Mesendoderm (in vitro differentiated cells): ENCODE data around the gene IMPG2.

Experiments used
- DNase-seq: peaks from one replicate; pipeline ENCODE4 v3.0.0; 2013
- H2AK5ac ChIP-seq: 2 replicates; pipeline ENCODE4 v1.6.1; 2013; ENCODE audit warnings: low read length, inconsistent platforms
- H2BK120ac ChIP-seq: 2 replicates; pipeline ENCODE4 v1.6.1; 2013; ENCODE audit warnings: low read depth, mild to moderate bottlenecking, low read length, moderate library complexity, mixed read lengths
- H2BK15ac ChIP-seq: replicated peaks from 2 replicates; pipeline ENCODE4 v1.6.1; 2013; ENCODE audit warnings: low read depth, mild to moderate bottlenecking, moderate library complexity
- H2BK5ac ChIP-seq: 2 replicates; pipeline ENCODE4 v1.6.1; 2013; ENCODE audit warnings: low read length, inconsistent platforms
- H3K18ac ChIP-seq: 2 replicates; pipeline ENCODE4 v1.6.1; 2013; ENCODE audit warnings: mild to moderate bottlenecking, low read length, mixed read lengths
- H3K23ac ChIP-seq: one replicate; pipeline ENCODE4 v1.6.1; 2013; ENCODE audit warnings: low read length
- H3K27ac ChIP-seq: 2 replicates; pipeline ENCODE4 v1.5.1; 2013; ENCODE audit warnings: low read depth, mild to moderate bottlenecking, inconsistent platforms, low read length, moderate library complexity
- H3K27me3 ChIP-seq: 2 replicates; pipeline ENCODE4 v1.6.1; 2013; ENCODE audit warnings: low read length, control low read depth, mild to moderate bottlenecking, inconsistent platforms; ENCODE audit not compliant: insufficient read depth, poor library complexity
- H3K36me3 ChIP-seq: 2 replicates; pipeline ENCODE4 v1.6.1; 2013; ENCODE audit warnings: low read length, inconsistent platforms; ENCODE audit not compliant: control insufficient read depth, insufficient read depth
- H3K4ac ChIP-seq: one replicate; pipeline ENCODE4 v1.6.1; 2013; ENCODE audit warnings: low read depth, mild to moderate bottlenecking, low read length, moderate library complexity
- H3K4me1 ChIP-seq: 2 replicates; pipeline ENCODE4 v1.6.1; 2013; ENCODE audit warnings: low read depth, low read length, inconsistent platforms; ENCODE audit not compliant: control insufficient read depth
- H3K4me2 ChIP-seq: 2 replicates; pipeline ENCODE4 v1.6.1; 2013; ENCODE audit warnings: low read length
- H3K4me3 ChIP-seq: 2 replicates; pipeline ENCODE4 v1.5.1; 2013; ENCODE audit warnings: mild to moderate bottlenecking, low read length
- H3K56ac ChIP-seq: one replicate; pipeline ENCODE4 v1.6.1; 2013; ENCODE audit warnings: low read length
- H3K79me1 ChIP-seq: 2 replicates; pipeline ENCODE4 v1.6.1; 2013; ENCODE audit warnings: low read length, inconsistent platforms
- H3K79me2 ChIP-seq: 2 replicates; pipeline ENCODE4 v1.6.1; 2013; ENCODE audit warnings: mild to moderate bottlenecking, low read length; ENCODE audit not compliant: control insufficient read depth, insufficient read depth
- H3K9ac ChIP-seq: 2 replicates; pipeline ENCODE4 v1.6.1; 2013; ENCODE audit warnings: low read length, inconsistent platforms
- H4K5ac ChIP-seq: one replicate; pipeline ENCODE4 v1.6.1; 2013; ENCODE audit warnings: low read length
- H4K8ac ChIP-seq: one replicate; pipeline ENCODE4 v1.6.1; 2013; ENCODE audit warnings: low read depth, mild to moderate bottlenecking, control low read depth, low read length, moderate library complexity
- WGBS: extraction: QIAGEN DNeasy Blood & Tissue Kit; methylation state at CpG from one replicate; pipeline ENCODE4 v1.1.7; 2013; ENCODE audit warnings: low lambda C conversion rate, missing lambda C conversion rate; ENCODE audit not compliant: insufficient coverage; ENCODE audit errors: extremely low coverage; 5-methylcytosine and 5-hydroxymethylcytosine counted together

IMPG2 gene

GRCh38 chr3:101253396-101253795 is 67.0 kb downstream of the IMPG2 start:
- Histone ChIP-seq H3K79me2 (no peaks in the 10 kb centered on the region), H3K79me1 (no peaks in the 10 kb centered on the region), H3K36me3 (no peaks in the 10 kb centered on the region), H3K56ac (no peak overlapping the region), H2BK120ac (no peak overlapping the region), H3K23ac (no peak overlapping the region), H3K4ac (no peak overlapping the region), H3K27ac (no peak overlapping the region), H3K18ac (no peak overlapping the region), H3K4me1 (no peaks in the 10 kb centered on the region), H4K5ac (no peak overlapping the region), H2BK15ac (no peak overlapping the region), H3K4me2 (no peak overlapping the region), H4K8ac (no peak overlapping the region), H2BK5ac (no peak overlapping the region), H3K27me3 (no peaks in the 10 kb centered on the region), H3K9ac (no peak overlapping the region), H3K4me3 (no peak overlapping the region), H2AK5ac (no peak overlapping the region)
- no CpG with 5 or more reads among the region's 3 CpGs for WGBS
- no peak for DNase-seq

- Histone ChIP-seq H3K4me2 (no peak overlapping the region), H3K23ac (no peak overlapping the region), H3K56ac (no peak overlapping the region), H3K9ac (no peak overlapping the region), H3K4ac (no peak overlapping the region), H2BK120ac (no peak overlapping the region), H3K27ac (no peak overlapping the region), H3K27me3 (no peaks in the 10 kb centered on the region), H2BK5ac (no peak overlapping the region), H3K4me1 (no peaks in the 10 kb centered on the region), H2AK5ac (no peak overlapping the region), H3K18ac (no peak overlapping the region), H3K79me1 (no peaks in the 10 kb centered on the region), H4K8ac (no peak overlapping the region), H3K36me3 (no peaks in the 10 kb centered on the region), H2BK15ac (no peak overlapping the region), H3K79me2 (no peaks in the 10 kb centered on the region), H3K4me3 (no peak overlapping the region), H4K5ac (no peak overlapping the region)
- WGBS = no CpG with 5 or more reads among the region's 2 CpGs
- DNase-seq = peak; percentile 18
These were observed 67.4 kb downstream of the IMPG2 start for GRCh38 chr3:101252945-101253344.

- Histone ChIP-seq H3K4me2 (no peak overlapping the region), H3K18ac (no peak overlapping the region), H3K23ac (no peak overlapping the region), H3K4me1 (no peaks in the 10 kb centered on the region), H3K27ac (no peak overlapping the region), H3K4ac (no peak overlapping the region), H3K36me3 (no peaks in the 10 kb centered on the region), H2BK15ac (no peak overlapping the region), H3K4me3 (no peak overlapping the region), H2BK120ac (no peak overlapping the region), H3K27me3 (no peaks in the 10 kb centered on the region), H3K79me2 (no peaks in the 10 kb centered on the region), H3K79me1 (no peaks in the 10 kb centered on the region), H3K56ac (no peak overlapping the region), H4K8ac (no peak overlapping the region), H2AK5ac (no peak overlapping the region), H3K9ac (no peak overlapping the region), H4K5ac (no peak overlapping the region), H2BK5ac (no peak overlapping the region)
- DNase-seq = no peak
- no CpG with 5 or more reads among the region's 1 CpG for WGBS
These were observed 68.1 kb downstream of the IMPG2 start for GRCh38 chr3:101252307-101252706.

GRCh38 chr3:101251441-101251840 is 68.9 kb downstream of the IMPG2 start:
- no peaks in the 10 kb centered on the region for H3K27me3 ChIP-seq
- H3K79me1 ChIP-seq = no peaks in the 10 kb centered on the region
- no peak overlapping the region for H2AK5ac ChIP-seq
- H3K18ac ChIP-seq = no peak overlapping the region
- H3K23ac ChIP-seq = no peak overlapping the region
- no peak overlapping the region for H4K5ac ChIP-seq
- no peak overlapping the region for H2BK15ac ChIP-seq
- H3K4me1 ChIP-seq = no peaks in the 10 kb centered on the region
- no peak overlapping the region for H3K4ac ChIP-seq
- H3K56ac ChIP-seq = no peak overlapping the region
- no peaks in the 10 kb centered on the region for H3K36me3 ChIP-seq
- no peak overlapping the region for H3K27ac ChIP-seq
- no peak overlapping the region for H4K8ac ChIP-seq
- DNase-seq = no peak
- H3K4me3 ChIP-seq = no peak overlapping the region
- no peaks in the 10 kb centered on the region for H3K79me2 ChIP-seq
- H2BK120ac ChIP-seq = no peak overlapping the region
- no peak overlapping the region for H3K9ac ChIP-seq
- no CpG with 5 or more reads among the region's 2 CpGs for WGBS
- no peak overlapping the region for H2BK5ac ChIP-seq
- H3K4me2 ChIP-seq = no peak overlapping the region

- Histone ChIP-seq H4K8ac (no peak overlapping the region), H3K36me3 (no peaks in the 10 kb centered on the region), H2BK120ac (no peak overlapping the region), H3K27ac (no peak overlapping the region), H3K23ac (no peak overlapping the region), H3K4ac (no peak overlapping the region), H3K18ac (no peak overlapping the region), H2BK15ac (no peak overlapping the region), H3K79me2 (no peaks in the 10 kb centered on the region), H3K79me1 (no peaks in the 10 kb centered on the region), H3K56ac (no peak overlapping the region), H2AK5ac (no peak overlapping the region), H3K4me2 (no peak overlapping the region), H3K9ac (no peak overlapping the region), H2BK5ac (no peak overlapping the region), H3K4me1 (no peaks in the 10 kb centered on the region), H4K5ac (no peak overlapping the region), H3K27me3 (no peaks in the 10 kb centered on the region), H3K4me3 (no peak overlapping the region)
- no CpG with 5 or more reads among the region's 3 CpGs for WGBS
- DNase-seq = no peak
These were observed 70.9 kb downstream of the IMPG2 start for GRCh38 chr3:101249522-101249921.

GRCh38 chr3:101248736-101249135 is 71.6 kb downstream of the IMPG2 start:
- Histone ChIP-seq H3K4me1 (no peaks in the 10 kb centered on the region), H3K4me3 (no peak overlapping the region), H2BK15ac (no peak overlapping the region), H3K27me3 (no peaks in the 10 kb centered on the region), H3K36me3 (no peaks in the 10 kb centered on the region), H2AK5ac (no peak overlapping the region), H3K9ac (no peak overlapping the region), H4K8ac (no peak overlapping the region), H3K79me1 (no peaks in the 10 kb centered on the region), H3K4ac (no peak overlapping the region), H3K4me2 (no peak overlapping the region), H3K79me2 (no peaks in the 10 kb centered on the region), H3K23ac (no peak overlapping the region), H3K18ac (no peak overlapping the region), H2BK120ac (no peak overlapping the region), H3K56ac (no peak overlapping the region), H3K27ac (no peak overlapping the region), H2BK5ac (no peak overlapping the region), H4K5ac (no peak overlapping the region)
- no peak for DNase-seq
- whole genome bisulfite sequencing = no CpG with 5 or more reads among the region's 2 CpGs
